ENCODE measurements around the gene AXIN1.
"Not testable (repeated sequence)": the region's sequence is repeated elsewhere in the genome, so short reads cannot be mapped to it uniquely, and the experiment has no call there.

AXIN1 gene

GRCh38 chr16:369275-369865 lies 16.8 kb upstream of the AXIN1 start:
- DNase-seq: no peak

DNA sequence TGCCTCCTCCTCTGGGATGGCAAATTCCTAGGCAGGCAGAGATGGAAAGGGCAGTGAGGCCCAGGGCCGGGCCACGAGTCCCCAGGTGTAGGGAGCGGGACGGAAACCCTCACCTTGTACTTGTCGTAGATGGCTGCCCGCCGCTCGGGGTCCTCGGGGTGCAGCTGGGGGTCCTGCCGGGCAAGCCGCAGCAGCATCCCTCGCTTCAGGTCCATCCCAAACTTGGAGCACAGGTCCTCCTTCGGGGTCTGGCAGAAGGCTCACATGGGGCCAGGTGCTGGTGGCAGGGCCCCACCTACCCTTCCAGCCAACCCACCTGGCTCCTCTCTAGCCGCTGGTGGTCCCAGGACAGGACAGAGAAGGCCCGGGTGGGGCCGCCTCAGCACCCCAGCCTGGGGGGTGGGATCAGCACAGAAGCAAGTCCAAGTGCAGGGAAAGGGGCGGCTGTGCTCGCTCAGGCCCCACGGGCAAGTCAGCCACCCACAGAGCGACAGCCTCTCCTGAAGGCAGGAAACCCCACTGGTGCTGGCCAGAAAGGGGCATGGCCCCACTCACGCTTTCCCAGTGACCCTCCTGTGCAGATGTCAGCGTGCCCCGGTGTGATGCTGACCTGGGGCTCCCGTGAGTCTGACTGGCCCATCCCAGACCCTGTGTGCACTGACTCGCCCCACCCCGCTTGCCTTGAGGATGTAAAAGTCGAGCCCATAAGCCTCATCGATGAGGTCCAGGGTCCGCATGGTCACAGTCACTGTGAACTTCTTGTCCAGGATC lies 16.1 kb upstream of the AXIN1 start:
- no peak for DNase-seq

- no peak for DNase-seq
Observed at GRCh38 chr16:367333-367903, 14.9 kb upstream of the AXIN1 start.

GRCh38 chr16:366476-366875 lies 14.0 kb upstream of the AXIN1 start:
- no peak for DNase-seq

DNA sequence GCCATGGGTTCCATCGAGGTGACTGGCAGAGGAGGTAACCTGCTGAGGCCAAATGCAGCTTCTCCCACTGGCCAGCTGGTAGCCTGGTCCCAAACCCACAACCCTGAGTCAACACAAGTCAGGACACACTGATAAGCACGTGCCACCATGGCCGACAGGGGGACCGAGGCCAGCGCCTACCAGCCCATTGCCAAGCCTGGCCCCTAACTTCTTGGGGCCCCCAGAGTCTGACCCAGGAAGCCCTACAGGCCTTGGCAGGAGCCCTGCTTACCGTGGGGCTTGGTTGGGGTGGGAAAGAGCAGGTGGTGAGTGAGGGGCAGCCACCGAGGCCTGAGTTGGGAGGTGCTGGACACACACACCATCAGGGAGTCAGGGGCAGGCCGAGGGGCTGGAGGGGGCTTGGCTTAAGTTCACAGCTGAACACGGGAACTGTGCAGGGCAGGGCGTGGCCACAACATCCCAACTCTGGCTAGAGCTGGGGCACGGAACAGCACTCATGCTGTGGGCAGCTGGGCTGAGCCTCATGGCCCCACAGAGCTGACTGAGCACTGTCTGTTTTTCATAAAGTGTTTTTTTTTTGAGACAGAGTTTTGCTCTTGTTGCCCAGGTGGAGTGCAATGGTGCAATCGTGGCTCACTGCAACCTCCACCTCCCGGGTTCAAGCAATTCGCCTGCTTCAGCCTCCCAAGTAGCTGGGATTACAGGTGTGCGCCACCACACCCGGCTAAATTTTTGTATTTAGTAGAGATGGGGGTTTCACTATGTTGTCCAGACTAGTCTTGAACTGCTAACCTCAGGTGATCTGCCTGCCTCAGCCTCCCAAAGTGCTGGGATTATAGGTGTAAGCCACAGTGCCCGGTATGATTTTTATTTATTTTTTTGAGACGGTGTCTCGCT lies 12.3 kb upstream of the AXIN1 start:
- no peak for DNase-seq

DNA sequence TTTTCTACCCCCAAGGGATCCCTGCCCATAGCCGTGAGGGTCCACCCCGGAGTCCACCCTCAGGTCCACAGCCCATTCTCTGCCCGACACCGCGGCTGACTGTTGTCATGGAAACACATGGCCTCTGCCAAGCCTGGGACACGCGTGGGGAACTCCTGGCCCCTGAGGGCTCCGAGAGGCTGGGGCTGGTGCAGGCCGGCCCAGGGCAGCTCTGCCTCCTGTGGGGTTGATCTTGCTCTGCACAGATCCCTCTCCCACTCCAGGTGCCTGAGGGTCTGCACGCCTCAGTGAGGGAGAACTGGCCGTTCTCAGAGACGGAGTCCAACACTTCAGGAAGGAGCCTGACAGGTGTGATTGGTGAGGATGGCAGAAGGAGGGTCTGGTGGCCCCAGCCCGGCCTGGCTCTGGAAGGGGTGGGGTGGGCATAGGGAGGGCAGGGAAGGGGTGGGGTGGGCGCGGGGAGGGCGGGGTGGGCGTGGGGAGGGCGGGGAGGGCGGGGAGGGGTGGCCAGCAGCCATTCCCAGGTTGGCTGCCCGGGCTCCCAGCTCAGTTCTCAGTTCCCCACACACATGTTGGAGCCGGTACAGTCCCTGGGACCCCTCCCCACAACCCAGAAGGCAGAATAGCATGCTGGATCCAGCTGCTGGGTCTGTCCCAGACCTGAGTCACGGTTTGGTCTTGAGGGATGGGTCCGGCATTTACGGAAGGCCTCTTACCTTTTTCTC lies 11.4 kb upstream of the AXIN1 start:
- DNase-seq: no peak

DNA sequence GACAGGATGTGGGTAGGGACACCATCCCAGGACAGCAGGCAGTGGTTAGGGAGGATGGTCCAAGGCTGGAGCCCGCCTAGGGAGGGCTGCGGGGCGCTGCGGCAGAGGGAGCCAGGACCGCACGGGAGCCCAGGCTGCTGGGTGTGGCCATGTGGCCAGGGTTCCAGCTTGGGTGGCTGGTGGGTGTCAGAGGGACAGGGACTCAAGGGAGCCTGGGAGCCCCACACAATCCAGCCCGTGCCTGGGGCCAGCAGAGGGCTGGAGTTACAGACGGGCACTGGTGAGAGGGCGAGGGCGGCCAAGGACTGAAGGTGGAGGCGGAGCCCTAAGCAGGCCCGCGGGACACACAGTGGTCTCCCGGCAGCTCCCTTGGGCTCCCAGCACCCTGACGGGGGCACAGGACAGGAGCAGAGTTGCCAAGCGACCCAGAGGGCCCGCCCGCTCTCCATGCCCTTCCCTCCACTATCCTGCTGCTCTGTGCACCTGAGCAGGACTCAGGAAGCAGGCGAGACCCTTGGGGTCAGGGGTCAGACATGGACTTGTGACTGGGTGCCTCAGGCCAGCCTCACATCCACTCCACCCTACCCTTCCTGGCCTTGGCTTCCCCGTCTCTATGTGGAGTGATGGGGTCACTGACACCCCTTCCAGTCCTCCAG lies 10.7 kb upstream of the AXIN1 start:
- no peak for DNase-seq

DNA sequence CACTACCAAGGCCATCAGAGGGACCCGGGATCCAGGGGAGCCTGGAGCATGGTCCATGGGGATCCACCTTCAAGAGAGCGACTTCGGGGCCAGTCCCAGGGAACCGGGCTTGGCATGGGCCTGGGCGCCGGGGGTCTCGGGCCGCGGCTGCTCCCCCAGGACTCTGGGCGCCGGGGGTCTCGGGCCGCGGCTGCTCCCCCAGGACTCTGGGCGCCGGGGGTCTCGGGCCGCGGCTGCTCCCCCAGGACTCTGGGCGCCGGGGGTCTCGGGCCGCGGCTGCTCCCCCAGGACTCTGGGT lies 10.1 kb upstream of the AXIN1 start:
- not testable (repeated sequence) for DNase-seq

DNA sequence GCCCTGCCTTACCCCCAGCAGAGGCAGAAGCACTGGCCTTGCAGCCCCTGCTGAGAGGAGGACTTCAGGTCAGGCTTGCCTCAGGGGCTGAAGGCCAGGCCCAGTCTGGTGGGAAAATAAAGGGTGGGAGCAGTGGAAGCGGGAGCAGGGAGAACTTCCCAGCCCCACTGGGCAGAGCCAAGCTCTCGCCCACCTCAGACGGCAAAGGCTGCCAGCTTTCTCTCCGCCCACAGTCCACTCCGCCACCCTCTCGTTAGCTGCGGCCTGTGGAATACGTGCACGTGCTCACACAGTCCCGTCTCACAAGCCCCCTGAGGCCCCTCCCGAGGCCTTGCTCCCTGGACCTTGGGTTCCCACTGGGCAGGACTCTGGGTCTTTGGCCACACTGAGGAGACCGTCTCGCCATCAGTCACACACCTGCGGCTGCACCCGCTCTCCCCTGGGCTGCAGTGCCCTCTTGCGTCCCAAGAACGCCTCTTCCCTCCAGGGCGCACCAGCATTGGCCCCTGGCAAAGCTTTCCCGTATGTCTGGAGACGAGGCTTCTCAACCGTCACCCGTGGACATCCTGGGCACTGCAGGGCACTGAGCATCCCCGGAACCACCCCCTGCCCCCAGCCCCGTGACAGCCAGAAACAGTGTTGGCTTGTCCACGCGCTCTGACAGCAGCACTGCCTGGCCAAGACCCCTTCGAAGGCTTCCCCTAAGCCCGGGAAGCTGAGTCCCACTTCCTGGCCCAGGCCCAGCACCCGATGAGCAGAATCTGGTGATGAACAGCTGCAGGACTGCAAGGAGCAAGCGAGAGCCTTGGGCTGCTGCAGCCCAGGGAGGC lies 9.6 kb upstream of the AXIN1 start:
- DNase-seq: peak; percentile 46

DNA sequence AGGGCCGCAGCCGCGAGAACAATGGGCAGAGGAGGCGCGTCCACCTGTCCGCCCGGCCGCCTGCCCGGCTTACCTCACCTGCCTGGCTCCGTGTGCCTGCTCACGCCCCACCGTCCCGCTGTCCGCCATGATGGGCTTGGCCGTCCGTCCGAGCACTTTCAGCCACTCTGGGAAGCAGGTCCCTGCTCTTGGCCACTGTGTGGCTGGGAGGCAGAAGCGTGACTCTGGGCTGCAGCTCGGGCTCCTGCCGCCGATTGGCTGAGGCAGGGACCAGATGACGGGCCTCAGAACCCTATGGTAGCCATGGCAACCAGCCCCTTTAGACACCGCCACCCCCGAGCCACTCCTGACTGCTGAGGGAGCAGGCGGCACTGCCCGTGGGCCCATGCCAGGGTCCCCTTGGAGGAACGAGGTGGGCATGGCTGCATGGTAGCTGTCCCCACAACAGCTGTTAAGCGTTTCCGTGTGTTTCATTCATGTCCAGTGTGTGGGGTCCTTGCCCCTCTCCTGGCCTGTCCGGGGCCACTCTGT lies 8.9 kb upstream of the AXIN1 start:
- DNase-seq: no peak

GRCh38 chr16:360698-361336 lies 8.3 kb upstream of the AXIN1 start:
- DNase-seq: no peak

DNA sequence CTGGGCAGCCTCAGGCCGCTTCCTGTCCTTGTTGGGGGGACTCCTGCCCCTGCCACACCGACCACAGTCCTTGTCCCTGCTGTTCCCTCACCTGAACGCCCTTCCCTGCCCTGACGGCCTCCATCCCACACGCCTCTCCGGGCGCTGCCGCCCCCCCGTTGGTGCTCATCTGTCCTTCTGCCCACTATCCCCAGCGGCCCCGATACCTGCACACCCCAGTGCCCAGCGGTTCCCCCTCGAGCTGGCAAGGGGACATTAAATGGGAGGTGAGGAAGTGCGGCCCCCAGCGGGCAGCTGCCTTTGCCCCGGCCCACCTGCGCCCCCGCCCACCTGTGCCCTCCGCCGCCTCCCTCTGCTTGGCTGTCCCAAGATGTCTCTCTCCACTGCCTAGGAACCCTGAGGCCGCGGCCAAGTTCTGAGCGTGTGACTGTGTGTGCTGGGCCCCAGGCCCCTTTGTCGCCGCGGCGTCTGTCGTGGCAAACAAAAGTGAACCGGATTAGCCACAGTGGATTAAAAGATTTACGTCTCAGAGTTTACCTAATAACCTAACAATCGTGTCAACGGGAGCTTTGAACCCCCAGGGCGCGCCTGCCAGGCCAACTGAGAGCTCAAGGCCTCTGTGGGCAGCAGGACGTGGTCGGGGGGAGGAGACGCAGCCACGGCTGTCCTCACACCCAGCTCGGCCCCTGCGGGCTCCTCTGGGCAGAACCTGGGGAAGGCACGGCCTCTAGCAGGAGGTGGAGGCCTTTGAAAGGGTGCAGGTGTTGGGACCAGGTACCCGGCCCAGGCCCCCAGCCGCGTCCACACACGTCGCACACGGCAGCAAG lies 7.6 kb upstream of the AXIN1 start:
- no peak for DNase-seq

- DNase-seq: no peak
Observed at GRCh38 chr16:359067-359763, 6.7 kb upstream of the AXIN1 start.

GRCh38 chr16:356741-357140 lies 4.2 kb upstream of the AXIN1 start:
- no peak for DNase-seq

DNA sequence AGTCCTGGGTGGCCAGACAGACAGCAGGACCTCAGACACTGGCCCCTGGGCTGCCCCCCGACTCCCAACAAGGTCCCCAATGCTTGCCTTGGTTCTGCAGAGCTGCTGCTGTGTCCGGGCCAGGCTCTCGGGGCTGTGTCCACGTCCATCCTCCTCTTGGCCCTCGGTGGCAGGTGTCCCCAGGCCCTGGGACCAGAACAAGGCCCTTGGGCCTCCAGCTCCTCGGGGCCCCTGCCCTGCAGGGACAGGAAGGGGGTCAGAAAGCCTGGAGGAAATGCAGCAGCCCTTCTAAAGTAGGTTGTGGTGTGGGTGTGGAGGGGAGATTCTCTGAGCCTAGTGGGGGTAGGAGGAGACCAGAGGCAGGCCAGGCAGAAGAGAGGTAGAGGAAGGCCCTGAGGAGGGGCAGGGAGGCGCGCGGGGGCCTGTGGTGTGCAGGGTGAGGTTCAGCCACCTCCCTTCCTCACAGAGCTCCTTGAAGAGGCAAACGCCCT lies 2.5 kb upstream of the AXIN1 start:
- DNase-seq: no peak

DNA sequence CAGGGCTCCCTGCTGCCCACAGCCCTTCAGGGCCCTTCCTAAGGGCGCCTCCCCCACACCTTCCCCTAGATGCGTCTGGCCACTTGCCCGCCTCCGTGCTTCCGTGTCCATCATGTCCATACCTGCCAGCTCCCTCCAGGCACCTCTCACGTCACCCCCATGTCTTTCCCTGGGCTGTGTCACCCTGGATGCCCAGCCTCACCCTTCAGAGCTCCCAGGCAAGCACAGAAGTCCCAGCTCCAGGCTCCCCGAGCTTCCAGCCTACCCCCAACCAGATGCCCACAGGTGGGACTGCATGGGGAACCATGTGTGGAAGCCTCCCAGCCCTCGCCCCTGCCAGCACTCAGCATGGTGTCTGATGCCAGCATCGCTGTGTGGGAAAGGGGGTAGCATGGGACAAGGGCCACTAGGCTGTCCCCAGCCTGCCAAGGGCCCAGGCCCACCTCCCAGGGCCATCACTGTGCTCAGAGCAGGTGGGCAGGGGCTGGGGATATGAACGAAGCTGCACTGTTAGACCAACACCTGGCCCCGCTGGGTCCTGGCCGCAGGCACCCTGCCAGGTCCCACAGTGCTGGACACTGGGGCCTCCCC lies 1.9 kb upstream of the AXIN1 start:
- no peak for DNase-seq

GRCh38 chr16:353404-354290 lies 1.1 kb upstream of the AXIN1 start:
- DNase-seq: no peak
